ENCODE results near the gene C6orf141. TPM values are rescaled to one million over a fixed set of nuclear protein-coding genes. Genes with fewer than 3 reads are reported as not detected.

C6orf141 gene
- polyA plus RNA-seq, 1 experiment, result not detected

GRCh38 chr6:49517919-49518318 is 32.5 kb upstream of the C6orf141 start:
- H3K27me3 ChIP-seq (ENCODE audit: control insufficient read depth, insufficient read depth, low read length), result no peaks in the 10 kb centered on the region
- no peak overlapping the region for H3K4me3 ChIP-seq (ENCODE audit: low read depth, low read length)
- no peak for DNase-seq (ENCODE audit: low read depth, low spot score)
- TF ChIP-seq, protein P1, sequence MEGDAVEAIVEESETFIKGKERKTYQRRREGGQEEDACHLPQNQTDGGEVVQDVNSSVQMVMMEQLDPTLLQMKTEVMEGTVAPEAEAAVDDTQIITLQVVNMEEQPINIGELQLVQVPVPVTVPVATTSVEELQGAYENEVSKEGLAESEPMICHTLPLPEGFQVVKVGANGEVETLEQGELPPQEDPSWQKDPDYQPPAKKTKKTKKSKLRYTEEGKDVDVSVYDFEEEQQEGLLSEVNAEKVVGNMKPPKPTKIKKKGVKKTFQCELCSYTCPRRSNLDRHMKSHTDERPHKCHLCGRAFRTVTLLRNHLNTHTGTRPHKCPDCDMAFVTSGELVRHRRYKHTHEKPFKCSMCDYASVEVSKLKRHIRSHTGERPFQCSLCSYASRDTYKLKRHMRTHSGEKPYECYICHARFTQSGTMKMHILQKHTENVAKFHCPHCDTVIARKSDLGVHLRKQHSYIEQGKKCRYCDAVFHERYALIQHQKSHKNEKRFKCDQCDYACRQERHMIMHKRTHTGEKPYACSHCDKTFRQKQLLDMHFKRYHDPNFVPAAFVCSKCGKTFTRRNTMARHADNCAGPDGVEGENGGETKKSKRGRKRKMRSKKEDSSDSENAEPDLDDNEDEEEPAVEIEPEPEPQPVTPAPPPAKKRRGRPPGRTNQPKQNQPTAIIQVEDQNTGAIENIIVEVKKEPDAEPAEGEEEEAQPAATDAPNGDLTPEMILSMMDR (IDR thresholded peaks at IDR 0.05; ENCODE audit: low read depth, low read length), result no peak
- ChIA-PET CTCF (interaction anchor here (0.9 to 5.5 kb wide), 3 partner anchors 11 to 89 kb away, joined by 3 to 39 read pairs (median 10); no protein-coding TSS in a partner anchor), POLR2A (no interaction called here)
- H3K9me3 ChIP-seq (ENCODE audit: control insufficient read depth, insufficient read depth, low read length), result no peaks in the 10 kb centered on the region
- H3K27ac ChIP-seq (ENCODE audit: low read depth, low read length), result no peak overlapping the region

DNA sequence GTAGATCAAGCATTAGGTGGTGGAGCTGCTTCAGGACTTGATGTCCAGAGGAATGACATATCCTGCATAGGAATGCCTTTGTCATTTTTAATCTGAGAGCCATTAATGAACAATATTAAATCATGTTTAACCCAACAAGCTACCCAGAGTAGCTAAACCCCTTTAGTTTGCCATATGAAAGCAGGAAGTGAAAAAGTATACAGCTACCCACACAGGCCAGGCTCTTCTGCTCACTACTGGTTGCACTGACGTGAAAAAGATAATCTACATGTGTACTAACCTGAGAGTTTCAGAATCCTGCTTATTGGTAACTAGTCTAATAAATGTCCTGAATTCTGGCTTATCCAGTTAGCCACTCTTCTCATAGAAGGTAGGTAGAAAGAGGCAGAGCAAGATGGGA is 30.8 kb upstream of the C6orf141 start:
- Histone ChIP-seq H3K9me3 (ENCODE audit: control insufficient read depth, insufficient read depth, low read length) (no peaks in the 10 kb centered on the region), H3K27ac (ENCODE audit: low read depth, low read length) (no peak overlapping the region), H3K27me3 (ENCODE audit: control insufficient read depth, insufficient read depth, low read length) (peaks cover 2% of the 10 kb centered on the region), H3K4me3 (ENCODE audit: low read depth, low read length) (no peak overlapping the region)
- ChIA-PET CTCF (interaction anchor here (2.2 to 5.5 kb wide), 2 partner anchors 13 to 87 kb away, joined by 10 to 39 read pairs; no protein-coding TSS in a partner anchor), POLR2A (no interaction called here)
- DNase-seq (ENCODE audit: low read depth, low spot score), result no peak
- TF ChIP-seq, protein P1 (IDR thresholded peaks at IDR 0.05; ENCODE audit: low read depth, low read length), result no peak

DNA sequence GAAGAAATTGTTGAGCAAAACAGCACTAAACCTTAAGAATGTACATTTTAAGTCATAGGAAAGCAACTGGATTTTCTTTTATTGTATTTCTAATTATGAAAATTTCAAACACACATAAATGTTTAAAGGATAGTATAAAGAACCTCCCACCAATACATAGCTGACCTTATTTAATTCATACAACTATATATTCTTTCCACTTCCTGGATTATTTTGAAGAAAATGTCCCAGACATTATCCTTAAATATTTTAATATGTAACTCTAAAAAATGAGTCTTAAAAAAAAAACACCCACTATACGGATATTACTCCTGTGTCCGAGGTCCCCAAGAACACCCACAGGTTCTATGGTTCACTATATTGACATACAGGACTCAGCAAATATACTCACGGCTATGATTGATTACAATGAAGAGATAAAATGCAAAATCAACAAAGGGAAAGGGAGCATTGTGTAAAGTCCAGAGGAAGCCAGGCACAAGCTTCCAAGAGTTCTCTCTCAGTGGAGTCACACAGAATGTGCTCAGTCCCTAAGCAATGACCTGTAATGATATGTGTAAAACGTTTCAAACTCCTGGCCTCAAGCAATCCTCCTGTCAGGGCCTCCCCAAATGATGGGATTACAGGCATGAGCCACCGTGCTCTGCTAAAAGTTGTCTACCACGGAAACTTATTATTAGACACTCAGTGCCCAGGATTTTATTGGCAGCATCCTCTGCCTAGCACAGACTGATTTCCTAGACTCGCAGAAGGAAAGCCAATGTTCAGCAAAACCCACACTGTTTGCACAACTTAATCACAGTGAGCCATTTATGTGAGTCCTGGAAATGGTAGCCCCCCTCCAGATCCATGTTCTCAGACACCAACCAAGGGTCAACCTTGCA is 27.5 kb upstream of the C6orf141 start:
- H3K4me3 ChIP-seq (ENCODE audit: low read depth, low read length), result no peak overlapping the region
- H3K27ac ChIP-seq (ENCODE audit: low read depth, low read length), result no peak overlapping the region
- CTCF ChIA-PET, result interaction anchor here (1.0 to 2.6 kb wide), 2 partner anchors 10 to 84 kb away, joined by 3 to 19 read pairs; no protein-coding TSS in a partner anchor
- no peak for DNase-seq (ENCODE audit: low read depth, low spot score)
- H3K27me3 ChIP-seq (ENCODE audit: control insufficient read depth, insufficient read depth, low read length), result peaks cover 2% of the 10 kb centered on the region
- no peaks in the 10 kb centered on the region for H3K9me3 ChIP-seq (ENCODE audit: control insufficient read depth, insufficient read depth, low read length)
- TF ChIP-seq, protein P1 (IDR thresholded peaks at IDR 0.05; ENCODE audit: low read depth, low read length), result no peak
- POLR2A ChIA-PET, result no interaction called here

- no peaks in the 10 kb centered on the region for H3K9me3 ChIP-seq (ENCODE audit: control insufficient read depth, insufficient read depth, low read length)
- DNase-seq (ENCODE audit: low read depth, low spot score), result no peak
- POLR2A ChIA-PET, result no interaction called here
- H3K4me3 ChIP-seq (ENCODE audit: low read depth, low read length), result no peak overlapping the region
- peaks cover 2% of the 10 kb centered on the region for H3K27me3 ChIP-seq (ENCODE audit: control insufficient read depth, insufficient read depth, low read length)
- H3K27ac ChIP-seq (ENCODE audit: low read depth, low read length), result no peak overlapping the region
- CTCF ChIA-PET, result interaction anchor here (0.8 to 2.6 kb wide), 2 partner anchors 9 to 84 kb away, joined by 3 to 19 read pairs; no protein-coding TSS in a partner anchor
- TF ChIP-seq, protein P1 (IDR thresholded peaks at IDR 0.05; ENCODE audit: low read depth, low read length), result no peak
These were observed 26.6 kb upstream of the C6orf141 start for GRCh38 chr6:49523901-49524300.

- TF ChIP-seq, protein P1 (IDR thresholded peaks at IDR 0.05; ENCODE audit: low read depth, low read length), result no peak
- no peak overlapping the region for H3K27ac ChIP-seq (ENCODE audit: low read depth, low read length)
- DNase-seq (ENCODE audit: low read depth, low spot score), result no peak
- peaks cover 2% of the 10 kb centered on the region for H3K27me3 ChIP-seq (ENCODE audit: control insufficient read depth, insufficient read depth, low read length)
- ChIA-PET CTCF (interaction anchor here (0.7 to 2.6 kb wide), 2 partner anchors 8 to 81 kb away, joined by 3 to 19 read pairs; no protein-coding TSS in a partner anchor), POLR2A (no interaction called here)
- no peaks in the 10 kb centered on the region for H3K9me3 ChIP-seq (ENCODE audit: control insufficient read depth, insufficient read depth, low read length)
- H3K4me3 ChIP-seq (ENCODE audit: low read depth, low read length), result no peak overlapping the region
These were observed 25.9 kb upstream of the C6orf141 start for GRCh38 chr6:49524541-49524940.

Data from AG04450 (cell line).